NB4 (cell line): ENCODE results near the gene ACTR8.

ENCODE experiments used
- POLR2A ChIP-seq: IDR thresholded peaks from 2 replicates; pipeline ENCODE4 v1.6.1; 2011; ENCODE audit warnings: mild to moderate bottlenecking; ENCODE audit not compliant: insufficient read length; ENCODE audit errors: extremely low read depth
- TF ChIP-seq, protein P1 (sequence below): IDR thresholded peaks from one replicate; pipeline ENCODE4 v1.5.1; 2012; ENCODE audit warnings: low read depth, low read length
- TF ChIP-seq, protein P2 (sequence below): IDR thresholded peaks from 2 replicates; pipeline ENCODE4 v1.6.1; 2011; ENCODE audit warnings: low read depth, low read length

DNA sequence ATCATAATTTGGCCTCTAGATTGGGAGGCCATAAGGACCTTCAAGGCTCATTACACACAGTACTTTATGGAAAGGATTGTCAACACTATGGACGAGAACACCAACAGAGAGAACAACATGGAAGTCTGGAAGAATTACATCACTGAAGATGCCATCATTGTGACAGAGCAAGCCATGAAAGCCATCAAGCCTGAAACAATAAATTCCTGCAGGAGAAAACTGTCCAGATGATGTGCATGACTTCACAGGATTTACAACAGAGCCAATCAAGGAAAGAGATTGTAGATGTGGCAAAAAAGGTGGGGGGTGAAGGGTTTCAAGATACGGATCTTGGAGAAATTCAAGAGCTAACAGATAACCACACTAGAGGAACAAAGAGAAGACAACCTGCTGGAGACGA is 19.7 kb downstream of the ACTR8 start:
- no peak for TF ChIP-seq POLR2A
- TF ChIP-seq, protein P1, sequence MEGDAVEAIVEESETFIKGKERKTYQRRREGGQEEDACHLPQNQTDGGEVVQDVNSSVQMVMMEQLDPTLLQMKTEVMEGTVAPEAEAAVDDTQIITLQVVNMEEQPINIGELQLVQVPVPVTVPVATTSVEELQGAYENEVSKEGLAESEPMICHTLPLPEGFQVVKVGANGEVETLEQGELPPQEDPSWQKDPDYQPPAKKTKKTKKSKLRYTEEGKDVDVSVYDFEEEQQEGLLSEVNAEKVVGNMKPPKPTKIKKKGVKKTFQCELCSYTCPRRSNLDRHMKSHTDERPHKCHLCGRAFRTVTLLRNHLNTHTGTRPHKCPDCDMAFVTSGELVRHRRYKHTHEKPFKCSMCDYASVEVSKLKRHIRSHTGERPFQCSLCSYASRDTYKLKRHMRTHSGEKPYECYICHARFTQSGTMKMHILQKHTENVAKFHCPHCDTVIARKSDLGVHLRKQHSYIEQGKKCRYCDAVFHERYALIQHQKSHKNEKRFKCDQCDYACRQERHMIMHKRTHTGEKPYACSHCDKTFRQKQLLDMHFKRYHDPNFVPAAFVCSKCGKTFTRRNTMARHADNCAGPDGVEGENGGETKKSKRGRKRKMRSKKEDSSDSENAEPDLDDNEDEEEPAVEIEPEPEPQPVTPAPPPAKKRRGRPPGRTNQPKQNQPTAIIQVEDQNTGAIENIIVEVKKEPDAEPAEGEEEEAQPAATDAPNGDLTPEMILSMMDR = no peak
- TF ChIP-seq, protein P2, sequence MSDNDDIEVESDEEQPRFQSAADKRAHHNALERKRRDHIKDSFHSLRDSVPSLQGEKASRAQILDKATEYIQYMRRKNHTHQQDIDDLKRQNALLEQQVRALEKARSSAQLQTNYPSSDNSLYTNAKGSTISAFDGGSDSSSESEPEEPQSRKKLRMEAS = no peak
